IMR-90 (cell line): ENCODE results near the gene MYOC. TPM values are rescaled to one million over a fixed set of nuclear protein-coding genes. Genes with fewer than 3 reads are reported as not detected.

Experiments
- polyA plus RNA-seq, 3 experiments: library from polyadenylated mRNA; depleted of rRNA; stranded (reverse); fragments of >200 nt; gene quantifications; 2 replicates each; pipeline ENCODE4 v1.2.3, GENCODE V29; 2012; ENCODE audit warnings: low replicate concordance in 1 of 3
- total RNA-seq: library from RNA; depleted of rRNA; stranded (reverse); fragments of >200 nt; gene quantifications from 2 replicates; pipeline ENCODE4 v1.2.3, GENCODE V29; 2012; rRNA removed

The MYOC gene
- total and polyA plus RNA-seq, 2 of the 4 experiments (the other 2 are of a cell fraction): not detected

Other genes with a start within 250 kb of the MYOC start
- gene PRRC2C, start 167.2 kb downstream of the MYOC start, total RNA-seq: 58.3 and 66.4 TPM in 2 replicates
- 46.4 and 54.0 TPM in 2 replicates for gene PRRC2C, start 167.2 kb downstream of the MYOC start, polyA plus RNA-seq (2012; rRNA removed)
- gene MYOCOS, start 30.4 kb downstream of the MYOC start, total RNA-seq: not detected in 2 replicates
- not detected in 2 replicates for gene MYOCOS, start 30.4 kb downstream of the MYOC start, polyA plus RNA-seq (2012; rRNA removed)
- 3.4 and 7.5 TPM in 2 replicates for gene VAMP4, start 89.4 kb upstream of the MYOC start, total RNA-seq
- gene VAMP4, start 89.4 kb upstream of the MYOC start, polyA plus RNA-seq (2012; rRNA removed): 3.8 and 5.4 TPM in 2 replicates
- gene METTL13, start 129.0 kb upstream of the MYOC start, total RNA-seq: 25.8 and 26.3 TPM in 2 replicates
- gene METTL13, start 129.0 kb upstream of the MYOC start, polyA plus RNA-seq (2012; rRNA removed): 22.6 and 25.1 TPM in 2 replicates
- 0.36 and 0.83 TPM in 2 replicates for gene DNM3, start 188.8 kb upstream of the MYOC start, total RNA-seq
- 0.36 TPM in 2 replicates for gene DNM3, start 188.8 kb upstream of the MYOC start, polyA plus RNA-seq (2012; rRNA removed)